ENCODE measurements around the gene SH3PXD2A.

DNA sequence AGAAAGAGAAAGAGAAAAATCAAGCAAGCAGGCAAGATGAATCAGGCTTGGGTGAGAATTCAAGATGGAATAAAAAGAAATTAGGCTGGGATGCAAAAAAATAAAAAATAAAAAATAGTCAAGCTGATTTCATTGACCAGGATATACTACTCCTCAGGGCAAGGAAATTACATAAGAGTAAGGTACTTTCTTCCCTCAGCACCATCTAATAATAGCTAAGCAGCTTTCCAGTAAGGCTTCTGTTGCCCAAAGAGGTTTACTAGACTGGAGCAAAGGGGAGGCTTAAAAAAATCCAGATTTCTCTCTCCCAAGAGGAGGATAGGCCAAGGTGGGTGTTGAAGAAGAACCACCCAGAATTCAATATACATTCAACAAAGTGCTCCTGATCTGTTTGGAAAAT, 268.3 kb downstream of the SH3PXD2A start:
- no peak for TF ChIP-seq POLR2A (IDR thresholded peaks at IDR 0.05)
- TF ChIP-seq, protein P1, sequence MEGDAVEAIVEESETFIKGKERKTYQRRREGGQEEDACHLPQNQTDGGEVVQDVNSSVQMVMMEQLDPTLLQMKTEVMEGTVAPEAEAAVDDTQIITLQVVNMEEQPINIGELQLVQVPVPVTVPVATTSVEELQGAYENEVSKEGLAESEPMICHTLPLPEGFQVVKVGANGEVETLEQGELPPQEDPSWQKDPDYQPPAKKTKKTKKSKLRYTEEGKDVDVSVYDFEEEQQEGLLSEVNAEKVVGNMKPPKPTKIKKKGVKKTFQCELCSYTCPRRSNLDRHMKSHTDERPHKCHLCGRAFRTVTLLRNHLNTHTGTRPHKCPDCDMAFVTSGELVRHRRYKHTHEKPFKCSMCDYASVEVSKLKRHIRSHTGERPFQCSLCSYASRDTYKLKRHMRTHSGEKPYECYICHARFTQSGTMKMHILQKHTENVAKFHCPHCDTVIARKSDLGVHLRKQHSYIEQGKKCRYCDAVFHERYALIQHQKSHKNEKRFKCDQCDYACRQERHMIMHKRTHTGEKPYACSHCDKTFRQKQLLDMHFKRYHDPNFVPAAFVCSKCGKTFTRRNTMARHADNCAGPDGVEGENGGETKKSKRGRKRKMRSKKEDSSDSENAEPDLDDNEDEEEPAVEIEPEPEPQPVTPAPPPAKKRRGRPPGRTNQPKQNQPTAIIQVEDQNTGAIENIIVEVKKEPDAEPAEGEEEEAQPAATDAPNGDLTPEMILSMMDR (IDR thresholded peaks at IDR 0.05) = no peak
